Left ventricle myocardium superior (tissue), 1 donor: Measurements from ENCODE around the gene MAPKAPK2. TPM values are rescaled to one million over a fixed set of nuclear protein-coding genes. Genes with fewer than 3 reads are reported as not detected.
"Not testable (repeated sequence)": the region's sequence is repeated elsewhere in the genome, so short reads cannot be mapped to it uniquely, and the experiment has no call there.

Experiments used
- ATAC-seq: fragments of 200-7000 bp; cut with Tn5 transposase; one replicate; pipeline ENCODE4 v1.9.1; 2020; ENCODE audit warnings: mild to moderate bottlenecking, moderate library complexity
- DNase-seq: peaks from one replicate; pipeline ENCODE4 v3.0.0-alpha.2; 2020
- intact Hi-C: fragments of 100-400 bp; cut with micrococcal nuclease; formaldehyde crosslinking; loops from one replicate; pipeline ENCODE4 v1.11.0; 2022
- long read RNA-seq: library from polyadenylated mRNA; unstranded; transcript quantifications from one replicate; pipeline ENCODE4 v2.0.0, GENCODE V29; 2021
- total RNA-seq: library from RNA; stranded (reverse); fragmentation: NEBNext Ultra II Directional; extraction: Animal tissue kit (Norgen Biotek cat#: 25700); gene quantifications from one replicate; pipeline ENCODE4 v1.2.1, GENCODE V29; 2021
- donor health status: DM: no; HTN: yes; CAD: no; lungs with severe emphysema.

Gene MAPKAPK2
- 228 TPM for total RNA-seq
- long read RNA-seq, transcript MAPKAPK2-202 (10 exons, 2,961 nt) = major isoform, 7 of 70 reads
- long read RNA-seq, partial matches to known transcripts = 61 of 70 reads
- long read RNA-seq, other reads (novel, unspliced or antisense) = 2 of 70 reads

DNA sequence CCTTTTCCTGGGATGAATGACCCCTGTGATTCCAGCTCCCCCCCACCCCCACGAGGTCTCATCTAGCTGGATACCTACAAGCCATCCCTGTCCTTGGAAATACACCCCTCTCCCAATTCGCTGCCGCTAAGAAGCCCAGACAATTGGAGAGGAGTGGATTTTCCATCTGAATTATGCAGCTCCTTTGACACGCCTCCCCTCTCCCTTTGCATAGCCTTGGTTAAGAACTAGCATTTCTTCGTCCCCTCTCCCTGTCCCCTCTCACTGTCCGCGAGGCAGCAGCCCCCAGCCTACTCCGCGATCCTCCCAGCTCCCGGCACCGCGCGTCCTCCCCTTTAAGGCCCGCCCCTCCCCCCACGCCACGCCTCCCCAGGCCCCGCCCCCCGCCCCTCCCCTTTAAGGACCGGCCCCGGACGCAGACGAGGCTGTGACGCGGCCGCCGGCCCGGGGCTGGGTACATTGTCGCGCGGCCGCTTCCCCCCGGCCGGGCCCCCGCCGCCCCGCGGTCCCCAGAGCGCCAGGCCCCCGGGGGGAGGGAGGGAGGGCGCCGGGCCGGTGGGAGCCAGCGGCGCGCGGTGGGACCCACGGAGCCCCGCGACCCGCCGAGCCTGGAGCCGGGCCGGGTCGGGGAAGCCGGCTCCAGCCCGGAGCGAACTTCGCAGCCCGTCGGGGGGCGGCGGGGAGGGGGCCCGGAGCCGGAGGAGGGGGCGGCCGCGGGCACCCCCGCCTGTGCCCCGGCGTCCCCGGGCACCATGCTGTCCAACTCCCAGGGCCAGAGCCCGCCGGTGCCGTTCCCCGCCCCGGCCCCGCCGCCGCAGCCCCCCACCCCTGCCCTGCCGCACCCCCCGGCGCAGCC, at the start of gene MAPKAPK2:
TSS of gene MAPKAPK2 (plus strand) at position 428 of the 856 bp plus-strand sequence. CDS start at position 753, 325 bp downstream.
- DNase-seq (peak; percentile 91), ATAC-seq (peak; percentile 77)
- intact Hi-C loops = no loop called here

DNA sequence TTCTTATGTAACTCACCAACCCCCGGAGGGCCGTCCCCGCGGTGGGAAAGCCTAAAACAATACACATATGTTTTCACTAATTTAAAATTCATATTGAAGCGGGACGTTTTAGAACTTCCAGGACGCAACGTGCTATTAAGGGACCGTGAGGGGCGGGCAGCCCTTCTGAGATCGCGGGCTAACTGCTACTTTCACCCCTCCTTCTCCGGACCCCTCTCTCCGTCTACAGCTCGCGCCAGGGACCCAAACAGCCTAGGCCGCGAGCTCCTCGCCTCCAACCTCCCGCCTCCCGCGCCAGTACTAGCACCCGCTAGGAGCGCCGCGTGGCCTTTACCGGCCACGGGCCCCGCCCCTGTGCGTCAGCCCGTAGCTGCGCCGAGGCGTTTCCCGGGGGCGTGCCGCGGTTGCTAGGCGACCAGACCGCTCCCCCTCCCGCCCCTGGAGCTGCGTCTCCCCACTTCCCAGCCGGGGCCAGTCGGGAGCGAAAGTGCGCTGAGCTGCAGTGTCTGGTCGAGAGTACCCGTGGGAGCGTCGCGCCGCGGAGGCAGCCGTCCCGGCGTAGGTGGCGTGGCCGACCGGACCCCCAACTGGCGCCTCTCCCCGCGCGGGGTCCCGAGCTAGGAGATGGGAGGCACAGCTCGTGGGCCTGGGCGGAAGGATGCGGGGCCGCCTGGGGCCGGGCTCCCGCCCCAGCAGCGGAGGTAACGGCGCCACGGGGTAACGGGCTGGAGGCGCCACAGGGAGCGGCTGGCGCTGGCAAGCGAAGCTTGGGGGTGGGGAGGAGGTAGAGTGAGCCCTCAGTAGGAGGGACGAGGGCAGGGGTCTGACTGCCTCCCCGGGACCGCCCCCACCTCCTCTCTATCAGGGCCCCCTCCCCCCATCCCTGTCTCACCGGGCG, 49.4 kb upstream of the MAPKAPK2 start, which contains the start of gene DYRK3:
TSS of gene DYRK3 (plus strand) at position 457 of the 898 bp plus-strand sequence. CDS start at position 625, 168 bp downstream.
- peak; percentile 98 for DNase-seq
- ATAC-seq = peak; percentile 98
- intact Hi-C loops = no loop called here

DNA sequence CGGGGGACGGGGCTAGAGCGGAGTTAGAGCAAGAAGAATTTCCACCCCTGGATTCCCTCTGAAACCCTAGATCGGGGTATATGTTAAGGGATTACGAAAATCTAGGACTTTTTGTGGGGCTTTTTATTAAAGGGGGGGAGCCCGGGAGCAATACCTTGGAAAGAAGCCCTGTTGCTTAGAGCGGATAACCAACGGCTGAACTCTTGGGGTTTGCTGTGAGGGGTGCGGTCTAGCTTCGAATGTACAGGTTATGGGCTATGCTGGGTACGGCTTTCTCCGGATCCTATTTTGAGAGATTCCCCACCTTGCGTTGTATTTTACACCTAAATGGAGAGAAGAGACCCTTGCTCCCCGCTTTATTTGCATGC, 48.7 kb upstream of the MAPKAPK2 start:
- intact Hi-C loops = no loop called here
- ATAC-seq (peak; percentile 9), DNase-seq (no peak)

DNA sequence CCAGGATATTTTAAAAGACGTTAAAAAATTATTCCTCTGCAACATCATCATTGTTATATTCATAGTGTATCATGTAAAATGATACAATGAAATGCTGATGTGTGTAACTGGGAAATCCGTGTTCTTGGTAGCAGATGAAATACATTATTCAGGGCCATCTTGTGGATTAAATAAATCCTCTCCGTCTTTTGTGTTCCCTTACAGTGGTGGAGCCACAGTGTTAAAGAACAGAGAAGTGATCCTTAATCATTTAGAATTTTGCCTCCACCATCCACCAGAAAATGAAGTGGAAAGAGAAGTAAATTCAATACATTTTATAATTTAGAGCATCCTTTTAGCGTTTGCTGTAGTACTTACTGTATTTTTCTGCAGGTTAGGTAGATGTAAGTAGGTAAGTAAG, 48.0 kb upstream of the MAPKAPK2 start:
- no peak for ATAC-seq
- DNase-seq = no peak
- intact Hi-C loops = no loop called here

DNA sequence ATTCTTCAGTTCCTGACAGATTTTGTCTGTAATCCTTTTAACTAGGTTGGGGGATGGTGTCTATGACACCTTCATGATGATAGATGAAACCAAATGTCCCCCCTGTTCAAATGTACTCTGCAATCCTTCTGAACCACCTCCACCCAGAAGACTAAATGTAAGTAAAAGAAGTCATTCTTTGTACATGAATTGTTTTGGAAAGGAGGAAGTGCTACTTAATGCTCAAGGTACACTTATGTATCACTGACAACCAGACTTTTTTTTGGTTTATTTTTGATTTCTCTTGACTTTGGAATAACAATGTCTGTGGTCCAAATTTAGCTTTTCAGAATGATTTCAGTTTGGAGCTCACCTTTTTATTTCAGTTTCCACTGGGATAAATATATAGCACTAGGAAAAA, 47.1 kb upstream of the MAPKAPK2 start:
- intact Hi-C loops = no loop called here
- no peak for DNase-seq
- ATAC-seq = no peak

DNA sequence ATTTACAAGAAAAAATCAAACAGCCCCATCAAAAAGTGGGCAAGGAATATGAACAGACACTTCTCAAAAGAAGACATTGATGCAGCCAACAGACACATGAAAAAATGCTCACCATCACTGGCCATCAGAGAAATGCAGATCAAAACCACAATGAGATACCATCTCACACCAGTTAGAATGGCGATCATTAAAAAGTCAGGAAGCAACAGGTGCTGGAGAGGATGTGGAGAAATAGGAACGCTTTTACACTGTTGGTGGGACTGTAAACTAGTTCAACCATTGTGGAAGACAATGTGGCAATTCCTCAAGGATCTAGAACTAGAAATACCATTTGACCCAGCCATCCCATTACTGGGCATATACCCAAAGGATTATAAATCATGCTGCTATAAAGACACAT, 42.6 kb upstream of the MAPKAPK2 start:
- DNase-seq, intact Hi-C loops, ATAC-seq: not testable (repeated sequence)

DNA sequence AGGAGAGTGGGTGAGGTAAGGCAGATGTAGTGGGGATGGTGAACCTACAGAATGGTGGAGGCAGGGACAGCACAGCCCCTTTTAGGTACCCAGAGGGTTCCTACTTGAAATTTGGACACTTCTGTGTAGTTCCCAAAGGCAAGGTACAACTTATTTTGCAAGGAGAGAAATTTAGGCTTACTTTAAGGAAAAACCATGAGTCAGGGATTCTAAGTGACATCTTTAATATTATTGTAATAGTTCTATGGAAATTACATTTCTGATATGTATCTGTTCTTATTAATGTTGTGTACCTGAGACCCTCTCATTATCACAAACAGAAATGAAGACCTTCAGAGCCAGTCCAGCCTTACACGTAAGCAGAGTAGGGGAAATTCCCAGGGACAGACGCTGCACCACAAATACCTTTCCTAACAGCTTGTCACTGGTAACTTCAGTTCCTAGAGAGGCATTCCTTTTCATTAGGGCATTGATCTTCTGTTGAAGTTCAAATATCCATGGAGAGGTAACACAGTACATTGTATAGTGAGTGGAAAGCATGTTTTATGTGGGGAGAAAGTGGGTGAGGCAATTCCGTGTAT, 41.5 kb upstream of the MAPKAPK2 start:
- intact Hi-C loops = no loop called here
- DNase-seq (no peak), ATAC-seq (no peak)

DNA sequence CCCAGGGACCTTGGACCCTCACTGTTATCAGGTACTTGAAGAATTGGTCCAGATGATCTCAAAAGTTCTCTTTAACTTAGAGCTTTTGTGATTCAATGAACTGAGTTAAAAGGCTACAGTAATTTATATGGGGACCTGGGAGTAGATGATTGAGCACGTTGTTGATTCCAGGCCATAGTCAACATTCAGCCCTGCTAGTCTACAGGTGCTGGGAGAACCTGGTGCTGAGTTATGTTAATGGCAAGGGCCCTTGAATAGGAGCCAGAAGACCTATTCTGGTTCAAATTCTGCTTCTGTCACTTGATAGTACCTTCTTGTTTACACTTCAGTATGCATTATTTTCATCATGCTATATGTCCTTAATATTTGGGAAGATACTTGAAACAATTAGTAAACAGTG, 38.2 kb upstream of the MAPKAPK2 start:
- ATAC-seq (no peak), DNase-seq (no peak)
- intact Hi-C loops = no loop called here

DNA sequence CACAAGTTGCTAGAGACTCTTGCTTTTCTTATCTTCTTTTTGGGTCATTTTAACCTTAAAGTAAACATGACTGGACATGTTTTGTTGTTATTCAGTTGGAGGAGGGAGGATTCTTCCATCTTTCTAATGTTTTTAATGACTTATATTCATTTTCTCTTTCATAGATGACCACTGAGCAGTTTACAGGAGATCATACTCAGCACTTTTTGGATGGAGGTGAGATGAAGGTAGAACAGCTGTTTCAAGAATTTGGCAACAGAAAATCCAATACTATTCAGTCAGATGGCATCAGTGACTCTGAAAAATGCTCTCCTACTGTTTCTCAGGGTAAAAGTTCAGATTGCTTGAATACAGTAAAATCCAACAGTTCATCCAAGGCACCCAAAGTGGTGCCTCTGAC, 37.5 kb upstream of the MAPKAPK2 start:
- no peak for DNase-seq
- intact Hi-C loops = no loop called here
- ATAC-seq = no peak

DNA sequence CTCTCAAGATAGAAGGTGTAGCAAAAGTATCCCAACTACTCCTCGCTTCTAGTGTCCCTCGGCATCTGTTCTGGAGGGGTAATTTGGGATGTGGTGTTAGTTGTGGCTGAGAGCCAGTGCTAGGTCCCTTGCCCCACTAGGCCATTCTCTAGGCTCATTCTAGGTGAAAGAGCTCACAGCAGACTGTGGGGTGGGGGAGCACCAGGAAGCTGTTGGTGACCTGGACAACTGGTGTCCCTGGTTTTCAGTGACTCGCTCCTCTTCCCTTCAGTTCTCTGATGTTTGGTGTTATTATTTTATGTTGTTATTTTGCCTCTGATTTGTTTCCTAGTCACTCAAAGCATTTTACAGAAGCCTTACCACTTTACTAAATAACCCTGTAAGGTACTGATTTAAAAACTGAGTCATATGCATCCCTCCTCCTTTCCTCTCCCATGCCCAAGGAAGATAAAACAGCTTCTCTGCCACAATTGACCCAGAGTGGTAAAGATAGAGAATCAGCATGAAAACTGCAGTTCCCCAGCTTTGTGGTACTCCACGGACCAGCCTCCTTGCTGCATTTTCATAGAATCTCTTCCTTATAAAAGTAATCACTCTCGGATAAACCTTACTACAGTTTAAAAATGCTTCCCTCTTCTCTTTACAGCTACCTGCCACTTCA, 35.3 kb upstream of the MAPKAPK2 start:
- ATAC-seq = peak; percentile 41
- DNase-seq = no peak
- intact Hi-C loops = no loop called here

DNA sequence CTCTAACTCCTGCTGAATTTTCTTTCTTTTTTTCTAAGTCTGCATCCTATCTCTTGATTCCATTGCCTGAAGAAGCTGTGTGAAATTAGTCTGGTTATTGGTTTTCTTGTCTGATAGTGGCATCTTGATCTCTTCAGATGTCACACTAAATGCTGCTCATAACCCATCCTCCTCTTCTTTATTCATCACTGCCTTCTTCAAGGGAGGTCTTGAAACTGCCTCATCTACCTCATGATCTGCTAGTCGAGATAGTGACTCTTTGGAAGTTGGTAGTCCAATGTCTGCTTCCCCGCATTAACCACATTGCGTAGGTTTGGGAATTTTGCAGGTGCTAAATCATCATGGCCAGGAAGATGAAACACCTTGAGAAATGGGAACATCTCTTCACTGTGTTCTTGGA, 33.7 kb upstream of the MAPKAPK2 start:
- intact Hi-C loops = no loop called here
- DNase-seq (no peak), ATAC-seq (no peak)

DNA sequence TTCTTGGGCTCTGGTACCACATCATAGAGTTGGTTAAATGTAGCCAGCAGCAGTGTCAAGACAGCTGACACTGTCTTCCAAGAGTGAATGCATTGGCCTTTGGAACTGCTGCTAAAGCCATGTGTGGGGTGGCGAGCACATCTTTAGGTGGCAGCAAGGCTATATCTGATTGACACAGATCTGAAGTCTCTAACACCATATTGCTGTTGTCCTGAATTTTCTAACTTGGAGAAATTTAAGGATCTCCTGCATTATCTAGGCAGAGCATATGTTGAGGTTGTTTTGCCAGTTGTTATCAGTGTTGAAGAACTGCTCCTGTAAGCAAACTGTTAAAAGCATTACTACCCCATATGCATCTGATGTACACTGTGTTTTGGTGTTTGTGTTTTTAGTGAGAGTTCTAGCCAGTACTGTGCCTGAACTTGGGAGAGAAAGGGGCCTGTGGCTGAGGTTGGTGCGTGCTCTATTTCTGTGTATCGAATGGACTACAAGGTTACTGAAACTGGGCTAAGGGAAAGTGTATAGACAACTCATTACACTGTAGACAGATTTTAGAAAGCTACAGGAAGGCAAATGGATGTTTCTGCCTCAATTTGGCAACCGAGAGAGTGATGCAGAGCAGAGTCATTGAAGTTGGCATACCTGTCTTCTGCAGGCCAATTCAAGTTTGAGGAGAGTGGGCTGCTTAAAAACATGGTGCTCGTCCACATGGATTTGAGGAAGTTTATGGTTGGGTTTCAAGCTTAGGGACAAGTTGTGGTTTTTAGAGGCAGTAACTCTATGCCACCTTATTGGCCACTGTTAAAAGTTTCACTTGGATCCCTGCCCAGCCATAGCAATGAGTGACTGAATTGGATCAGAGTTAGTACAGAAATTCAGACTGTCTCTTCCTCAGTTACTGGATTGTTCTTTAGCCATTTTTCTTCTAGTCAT, 32.5 kb upstream of the MAPKAPK2 start:
- intact Hi-C loops = no loop called here
- no peak for ATAC-seq
- no peak for DNase-seq

DNA sequence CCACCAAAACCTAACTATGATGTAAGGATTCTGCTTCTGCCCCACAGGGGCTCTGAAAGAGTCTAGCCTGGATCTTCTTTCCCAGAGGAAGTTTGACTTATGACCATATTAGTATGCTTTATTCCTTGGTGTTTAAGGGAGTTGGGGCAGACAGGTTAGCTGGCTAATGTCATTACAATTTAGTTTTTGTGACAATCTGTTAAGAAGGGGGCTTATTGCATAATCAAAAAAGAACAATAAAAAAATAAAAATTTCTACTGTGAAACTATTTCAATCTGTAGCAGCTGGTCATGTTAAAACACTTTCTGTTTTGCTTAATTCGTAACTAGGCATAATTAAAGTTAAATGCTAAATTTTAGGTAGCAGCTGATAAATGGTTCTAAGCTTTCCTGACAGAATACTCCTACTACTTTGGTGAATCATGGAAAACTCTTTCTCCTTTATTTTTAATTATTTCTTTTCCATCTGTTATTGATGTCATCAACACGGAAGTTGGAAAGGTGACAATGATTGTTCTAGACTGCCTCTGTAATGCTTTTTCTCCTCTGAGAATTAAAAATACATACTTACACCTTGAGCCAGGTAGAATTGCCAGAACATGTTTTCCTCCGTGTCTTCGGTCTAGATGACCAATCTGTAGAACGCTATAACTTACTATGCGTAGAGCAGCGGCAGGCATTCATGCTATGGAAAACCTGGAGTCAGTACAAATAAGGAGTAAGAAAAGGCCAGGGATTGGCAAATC, 30.8 kb upstream of the MAPKAPK2 start:
- intact Hi-C loops = no loop called here
- ATAC-seq (no peak), DNase-seq (no peak)

DNA sequence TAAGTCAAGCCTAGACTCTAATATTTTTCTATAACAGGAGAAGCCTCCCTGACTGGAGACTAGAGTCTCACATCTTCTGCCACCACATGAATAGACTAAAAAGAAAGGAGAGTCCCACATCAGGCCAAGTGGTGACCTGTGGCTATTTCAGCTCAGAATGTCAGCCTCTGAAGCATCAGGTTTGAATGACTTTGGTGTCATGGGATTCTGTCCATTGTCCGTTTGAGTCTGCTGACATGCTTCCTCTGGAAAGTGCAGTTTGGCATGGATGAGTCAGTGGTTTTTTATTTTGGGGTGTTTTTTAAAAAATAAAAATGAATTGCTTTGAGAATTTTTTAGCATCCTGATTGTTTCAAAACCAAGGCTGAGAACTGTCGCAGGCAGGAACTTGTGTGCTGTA, 29.9 kb upstream of the MAPKAPK2 start:
- DNase-seq = no peak
- no peak for ATAC-seq
- intact Hi-C loops = no loop called here

DNA sequence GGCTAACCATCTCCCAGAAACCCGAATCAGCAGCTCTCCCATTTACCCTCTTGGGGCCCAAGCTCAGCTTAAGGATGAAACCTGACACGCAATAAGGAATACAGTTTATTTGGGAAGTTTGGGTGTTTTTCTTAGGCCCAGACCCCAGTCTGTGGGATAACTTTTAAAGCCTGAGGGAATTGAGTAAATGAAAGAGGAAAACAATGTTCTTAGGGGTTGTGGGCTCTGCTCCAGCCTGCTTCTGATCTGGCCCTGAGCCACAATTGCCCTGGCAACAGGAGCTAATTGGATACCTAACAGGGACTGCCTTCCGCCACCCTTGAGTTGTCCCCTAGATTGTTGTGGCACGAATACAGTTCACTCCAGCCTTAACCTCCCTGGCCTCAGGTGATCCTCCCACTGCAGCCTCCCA, 29.2 kb upstream of the MAPKAPK2 start:
- intact Hi-C loops = no loop called here

DNA sequence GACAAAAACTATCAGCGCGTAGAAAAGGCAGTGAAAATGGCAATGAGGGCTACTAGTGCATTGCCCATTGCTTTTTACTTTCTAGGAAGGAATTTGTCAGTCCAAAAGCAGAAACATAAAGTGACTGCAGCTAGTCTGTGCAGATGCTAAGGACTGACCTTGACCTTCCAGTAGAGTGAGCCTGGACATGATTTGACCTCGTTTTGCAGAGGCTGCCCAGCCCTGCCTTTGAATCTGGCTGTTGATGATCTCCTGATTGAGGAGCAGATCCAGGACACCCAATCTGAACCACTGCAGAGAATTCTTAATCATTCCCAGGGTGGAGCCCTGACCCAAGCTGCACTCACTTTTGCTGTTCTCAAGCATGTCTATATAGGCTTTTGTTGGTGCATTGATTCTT, 27.8 kb upstream of the MAPKAPK2 start:
- DNase-seq (no peak), ATAC-seq (no peak)
- intact Hi-C loops = no loop called here

More for the DNA sequence above, 29.2 kb upstream of the MAPKAPK2 start:
- ATAC-seq (peak; percentile 5), DNase-seq (peak; percentile 68)

DNA sequence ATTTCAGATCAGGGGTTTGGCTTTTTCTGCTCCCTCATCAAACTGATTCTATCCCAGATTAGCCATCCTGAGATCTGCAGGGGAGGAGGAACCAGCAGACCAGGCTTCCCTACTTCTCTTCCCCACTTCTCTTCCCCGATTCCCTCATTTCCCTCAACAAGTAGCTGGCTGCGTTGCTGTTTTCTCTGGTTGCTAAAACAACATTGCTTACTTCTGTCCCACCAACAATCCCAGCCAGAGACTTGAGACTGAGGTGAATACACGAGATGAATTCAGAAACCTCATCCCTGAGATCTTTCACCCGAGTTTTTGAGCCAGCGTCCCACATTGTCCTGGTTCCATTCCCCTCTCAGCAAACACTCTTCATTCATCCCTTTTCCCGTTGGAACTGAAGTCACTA, 27.0 kb upstream of the MAPKAPK2 start:
- intact Hi-C loops = no loop called here
- no peak for DNase-seq
- ATAC-seq = no peak
